GM21737 (cell line): ENCODE data around the gene CARHSP1.
"Not testable (repeated sequence)": the region's sequence is repeated elsewhere in the genome, so short reads cannot be mapped to it uniquely, and the experiment has no call there.

Experiments
- ATAC-seq: cut with Tn5 transposase; IDR thresholded peaks from one replicate; pipeline ENCODE4 v1.9.1; 2021; ENCODE audit warnings: mild to moderate bottlenecking, moderate library complexity; ENCODE audit not compliant: unreplicated experiment

The CARHSP1 gene

GRCh38 chr16:8873866-8874195, 5.0 kb upstream of the CARHSP1 start:
- not testable (repeated sequence) for ATAC-seq

- no peak for ATAC-seq
These were observed 4.4 kb upstream of the CARHSP1 start for GRCh38 chr16:8872967-8873865.

GRCh38 chr16:8872071-8872470, 3.3 kb upstream of the CARHSP1 start:
- no peak for ATAC-seq

GRCh38 chr16:8869988-8870241, 1.1 kb upstream of the CARHSP1 start:
- not testable (repeated sequence) for ATAC-seq

GRCh38 chr16:8869212-8869987, 594 bp upstream of the CARHSP1 start:
- ATAC-seq: no peak

GRCh38 chr16:8867932-8868415, 832 bp downstream of the CARHSP1 start:
- no peak for ATAC-seq

- no peak for ATAC-seq
These were observed 1.4 kb downstream of the CARHSP1 start for GRCh38 chr16:8867216-8867931.

- ATAC-seq: no peak
These were observed 2.0 kb downstream of the CARHSP1 start for GRCh38 chr16:8866884-8867215.

GRCh38 chr16:8866118-8866883, 2.5 kb downstream of the CARHSP1 start:
- ATAC-seq: no peak

- ATAC-seq: no peak
These were observed 3.5 kb downstream of the CARHSP1 start for GRCh38 chr16:8865145-8865882.

- no peak for ATAC-seq
These were observed 4.2 kb downstream of the CARHSP1 start for GRCh38 chr16:8864480-8865110.

GRCh38 chr16:8863594-8864424, 5.0 kb downstream of the CARHSP1 start:
- ATAC-seq: no peak

- ATAC-seq: no peak
These were observed 6.3 kb downstream of the CARHSP1 start for GRCh38 chr16:8862309-8863130.

- ATAC-seq: no peak
These were observed 7.1 kb downstream of the CARHSP1 start for GRCh38 chr16:8861563-8862308.

GRCh38 chr16:8859913-8860881, 8.6 kb downstream of the CARHSP1 start:
- no peak for ATAC-seq
